Panc1 (cell line): ENCODE measurements around the gene RPS15. TPM values are rescaled to one million over a fixed set of nuclear protein-coding genes. Genes with fewer than 3 reads are reported as not detected.

ENCODE experiments used
- ATAC-seq: fragments of 200-7000 bp; cut with Tn5 transposase; 2 replicates; pipeline ENCODE4 v1.9.1; 2020; ENCODE audit warnings: mild to moderate bottlenecking, moderate library complexity
- BruUV-seq: library from RNA; stranded (reverse); fragments of 400-500 nt; replicated peaks from 2 replicates; lab custom pipeline; 2021; lab: Mats Ljungman, UMichigan
- CTCF ChIA-PET: fragments of 300-600 bp; sonication (Branson Sonifier 250); formaldehyde crosslinking; loops from one replicate; lab custom pipeline; 2022; ENCODE audit warnings: antibody characterized with exemption; lab: Charles Lee
- POLR2A ChIA-PET: fragments of 300-600 bp; sonication (Branson Sonifier 250); formaldehyde crosslinking; loops from one replicate; lab custom pipeline; 2022; ENCODE audit warnings: antibody characterized with exemption; lab: Charles Lee
- DNase-seq: peaks from one replicate; pipeline ENCODE4 v3.0.0-alpha.2; 2010; ENCODE audit warnings: low read depth, low spot score
- H3K27ac ChIP-seq: 2 replicates; pipeline ENCODE4 v1.5.1; 2011; ENCODE audit warnings: mild to moderate bottlenecking, low read length, inconsistent platforms
- H3K27me3 ChIP-seq: fragments of 200-500 bp; sonication (Bioruptor generic); 2 replicates; pipeline ENCODE4 v1.6.0; 2014; ENCODE audit warnings: low read length, inconsistent platforms; ENCODE audit not compliant: control insufficient read depth, insufficient read depth
- H3K36me3 ChIP-seq: fragments of 200-500 bp; sonication (Bioruptor generic); 2 replicates; pipeline ENCODE4 v1.5.1; 2014; ENCODE audit warnings: inconsistent platforms, mild to moderate bottlenecking, low read length, moderate library complexity; ENCODE audit not compliant: control insufficient read depth, insufficient read depth
- H3K4me1 ChIP-seq: 2 replicates; pipeline ENCODE4 v1.5.1; 2011; ENCODE audit warnings: inconsistent platforms, mild to moderate bottlenecking, low read length, moderate library complexity; ENCODE audit not compliant: control insufficient read depth, insufficient read depth
- H3K4me3 ChIP-seq, 2 experiments: 2 replicates each; pipeline ENCODE4 v1.5.1; 2011 to 2012; ENCODE audit warnings: low read depth in 2 of 2, low read length in 2 of 2, mild to moderate bottlenecking in 2 of 2, inconsistent platforms in 1 of 2, moderate library complexity in 1 of 2
- H3K9me3 ChIP-seq: fragments of 200-500 bp; sonication (Bioruptor generic); 2 replicates; pipeline ENCODE4 v1.5.1; 2014; ENCODE audit warnings: low read depth, mild to moderate bottlenecking, inconsistent platforms, low read length, moderate library complexity; ENCODE audit not compliant: control insufficient read depth, insufficient read depth
- POLR2AphosphoS5 ChIP-seq: IDR thresholded peaks from 2 replicates; pipeline ENCODE4 v1.6.1; 2012; ENCODE audit warnings: mild to moderate bottlenecking, low read depth, low read length, moderate library complexity
- SIN3A ChIP-seq: IDR thresholded peaks from 2 replicates; pipeline ENCODE4 v1.6.1; 2012; ENCODE audit warnings: low read depth, mild to moderate bottlenecking, low read length, moderate library complexity, borderline replicate concordance; ENCODE audit not compliant: insufficient read depth
- TCF7L2 ChIP-seq: IDR thresholded peaks from 2 replicates; pipeline ENCODE4 v1.6.1; 2011; ENCODE audit warnings: mild to moderate bottlenecking, low read depth, low read length, inconsistent platforms
- in situ Hi-C: cut with HindIII; loops from 2 replicates; pipeline ENCODE4 v1.10.0; 2016; ENCODE audit warnings: low sequenced_read_pairs, low pct_unique_long_range_greater_than_20kb
- intact Hi-C: fragments of 100-400 bp; cut with micrococcal nuclease; formaldehyde crosslinking; loops from one replicate; pipeline ENCODE4 v1.10.0; 2022; ENCODE audit not compliant: unreplicated experiment
- total RNA-seq: library from RNA; stranded (reverse); gene quantifications from one replicate; pipeline ENCODE4 v1.2.1, GENCODE V29; 2021; ENCODE audit not compliant: unreplicated experiment
- TF ChIP-seq, protein P1 (sequence below), 2 experiments: IDR thresholded peaks; 2 replicates each; pipeline ENCODE4 v1.6.1; 2011 to 2012; ENCODE audit warnings: low read depth in 2 of 2, control low read depth in 1 of 2, low read length in 1 of 2, mild to moderate bottlenecking in 1 of 2, moderate library complexity in 1 of 2; ENCODE audit not compliant: insufficient read depth in 1 of 2
- TF ChIP-seq, protein P2 (sequence below): fragments of 450-650 bp; IDR thresholded peaks from 2 replicates; pipeline ENCODE4 v1.5.1; 2017; ENCODE audit warnings: mild to moderate bottlenecking

RPS15 gene
- total RNA-seq, 1 experiment from 2014 or later: 1,067 TPM

DNA sequence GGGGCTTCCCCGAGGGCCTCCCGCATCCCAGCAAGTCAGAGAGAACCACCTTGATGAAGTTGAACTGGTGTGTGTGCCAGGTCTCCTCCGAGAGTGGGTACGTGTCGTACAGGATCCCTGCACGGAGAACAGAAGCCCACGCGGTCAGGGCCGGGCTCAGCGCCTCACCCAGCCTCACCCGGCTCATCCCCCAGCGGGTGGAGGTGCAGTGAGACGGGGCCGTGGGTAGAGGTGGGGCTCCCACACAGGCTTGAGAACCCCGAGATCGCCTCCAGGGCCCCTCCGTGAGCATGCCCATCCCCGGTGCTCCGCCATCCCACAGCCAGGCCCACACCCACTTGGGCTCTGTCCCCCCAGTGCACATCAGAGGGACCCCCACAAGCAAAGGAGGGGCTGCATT lies 39.1 kb upstream of the RPS15 start:
- TF ChIP-seq, protein P1, sequence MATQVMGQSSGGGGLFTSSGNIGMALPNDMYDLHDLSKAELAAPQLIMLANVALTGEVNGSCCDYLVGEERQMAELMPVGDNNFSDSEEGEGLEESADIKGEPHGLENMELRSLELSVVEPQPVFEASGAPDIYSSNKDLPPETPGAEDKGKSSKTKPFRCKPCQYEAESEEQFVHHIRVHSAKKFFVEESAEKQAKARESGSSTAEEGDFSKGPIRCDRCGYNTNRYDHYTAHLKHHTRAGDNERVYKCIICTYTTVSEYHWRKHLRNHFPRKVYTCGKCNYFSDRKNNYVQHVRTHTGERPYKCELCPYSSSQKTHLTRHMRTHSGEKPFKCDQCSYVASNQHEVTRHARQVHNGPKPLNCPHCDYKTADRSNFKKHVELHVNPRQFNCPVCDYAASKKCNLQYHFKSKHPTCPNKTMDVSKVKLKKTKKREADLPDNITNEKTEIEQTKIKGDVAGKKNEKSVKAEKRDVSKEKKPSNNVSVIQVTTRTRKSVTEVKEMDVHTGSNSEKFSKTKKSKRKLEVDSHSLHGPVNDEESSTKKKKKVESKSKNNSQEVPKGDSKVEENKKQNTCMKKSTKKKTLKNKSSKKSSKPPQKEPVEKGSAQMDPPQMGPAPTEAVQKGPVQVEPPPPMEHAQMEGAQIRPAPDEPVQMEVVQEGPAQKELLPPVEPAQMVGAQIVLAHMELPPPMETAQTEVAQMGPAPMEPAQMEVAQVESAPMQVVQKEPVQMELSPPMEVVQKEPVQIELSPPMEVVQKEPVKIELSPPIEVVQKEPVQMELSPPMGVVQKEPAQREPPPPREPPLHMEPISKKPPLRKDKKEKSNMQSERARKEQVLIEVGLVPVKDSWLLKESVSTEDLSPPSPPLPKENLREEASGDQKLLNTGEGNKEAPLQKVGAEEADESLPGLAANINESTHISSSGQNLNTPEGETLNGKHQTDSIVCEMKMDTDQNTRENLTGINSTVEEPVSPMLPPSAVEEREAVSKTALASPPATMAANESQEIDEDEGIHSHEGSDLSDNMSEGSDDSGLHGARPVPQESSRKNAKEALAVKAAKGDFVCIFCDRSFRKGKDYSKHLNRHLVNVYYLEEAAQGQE (IDR thresholded peaks at IDR 0.05; ENCODE audit: insufficient read depth in 1 of 2, low read depth in 2 of 2, low read length in 1 of 2): no peak
- TF ChIP-seq TCF7L2: no peak
- TF ChIP-seq POLR2AphosphoS5: no peak
- TF ChIP-seq, protein P2, sequence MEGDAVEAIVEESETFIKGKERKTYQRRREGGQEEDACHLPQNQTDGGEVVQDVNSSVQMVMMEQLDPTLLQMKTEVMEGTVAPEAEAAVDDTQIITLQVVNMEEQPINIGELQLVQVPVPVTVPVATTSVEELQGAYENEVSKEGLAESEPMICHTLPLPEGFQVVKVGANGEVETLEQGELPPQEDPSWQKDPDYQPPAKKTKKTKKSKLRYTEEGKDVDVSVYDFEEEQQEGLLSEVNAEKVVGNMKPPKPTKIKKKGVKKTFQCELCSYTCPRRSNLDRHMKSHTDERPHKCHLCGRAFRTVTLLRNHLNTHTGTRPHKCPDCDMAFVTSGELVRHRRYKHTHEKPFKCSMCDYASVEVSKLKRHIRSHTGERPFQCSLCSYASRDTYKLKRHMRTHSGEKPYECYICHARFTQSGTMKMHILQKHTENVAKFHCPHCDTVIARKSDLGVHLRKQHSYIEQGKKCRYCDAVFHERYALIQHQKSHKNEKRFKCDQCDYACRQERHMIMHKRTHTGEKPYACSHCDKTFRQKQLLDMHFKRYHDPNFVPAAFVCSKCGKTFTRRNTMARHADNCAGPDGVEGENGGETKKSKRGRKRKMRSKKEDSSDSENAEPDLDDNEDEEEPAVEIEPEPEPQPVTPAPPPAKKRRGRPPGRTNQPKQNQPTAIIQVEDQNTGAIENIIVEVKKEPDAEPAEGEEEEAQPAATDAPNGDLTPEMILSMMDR: no peak
- TF ChIP-seq SIN3A: no peak
- DNase-seq (no peak), ATAC-seq (no peak)
- Histone ChIP-seq H3K27me3 (no peaks in the 10 kb centered on the region), H3K4me3 (no peak overlapping the region), H3K27ac (no peak overlapping the region), H3K36me3 (peaks cover 6% of the 10 kb centered on the region; the same call in 1 of the 2 replicates), H3K4me1 (peaks cover 18% of the 10 kb centered on the region), H3K9me3 (no peaks in the 10 kb centered on the region)
- in situ Hi-C loops: no loop called here
- POLR2A ChIA-PET: no interaction called here
- CTCF ChIA-PET: no interaction called here
- intact Hi-C loops: no loop called here
- BruUV-seq: no TSS peak

DNA sequence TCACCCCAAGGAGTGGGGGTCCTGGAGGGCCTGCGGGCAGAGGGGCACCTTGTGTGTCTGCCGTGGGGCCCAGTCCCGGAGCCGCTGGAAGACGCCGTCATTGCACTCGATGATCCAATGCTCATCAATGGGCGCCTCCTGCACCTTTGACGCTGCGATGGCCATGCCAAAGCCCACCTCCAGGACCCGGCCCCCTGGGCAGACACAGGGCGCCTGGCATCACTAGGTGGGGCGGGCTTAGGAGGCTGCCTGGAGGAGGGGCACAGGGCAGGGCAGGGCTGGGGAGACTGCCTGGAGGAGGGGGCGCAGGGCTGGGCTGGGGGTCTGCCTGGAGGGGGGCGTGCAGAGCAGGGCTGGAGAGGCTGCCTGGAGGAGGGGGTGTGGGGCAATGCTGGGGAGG lies 38.5 kb upstream of the RPS15 start:
- Histone ChIP-seq H3K36me3 (peaks cover 6% of the 10 kb centered on the region; the same call in 1 of the 2 replicates), H3K4me1 (peaks cover 18% of the 10 kb centered on the region), H3K27me3 (no peaks in the 10 kb centered on the region), H3K4me3 (no peak overlapping the region), H3K27ac (no peak overlapping the region), H3K9me3 (no peaks in the 10 kb centered on the region)
- ChIA-PET POLR2A (no interaction called here), CTCF (no interaction called here)
- no peak for DNase-seq
- in situ Hi-C loops: no loop called here
- ATAC-seq: no peak
- no TSS peak for BruUV-seq
- TF ChIP-seq, protein P2: no peak
- TF ChIP-seq, protein P1 (IDR thresholded peaks at IDR 0.05; ENCODE audit: insufficient read depth in 1 of 2, low read depth in 2 of 2, low read length in 1 of 2): no peak
- no peak for TF ChIP-seq TCF7L2
- no peak for TF ChIP-seq POLR2AphosphoS5
- no peak for TF ChIP-seq SIN3A
- intact Hi-C loops: no loop called here
